Measurements from ENCODE around the gene PRKCE.

The PRKCE gene

DNA sequence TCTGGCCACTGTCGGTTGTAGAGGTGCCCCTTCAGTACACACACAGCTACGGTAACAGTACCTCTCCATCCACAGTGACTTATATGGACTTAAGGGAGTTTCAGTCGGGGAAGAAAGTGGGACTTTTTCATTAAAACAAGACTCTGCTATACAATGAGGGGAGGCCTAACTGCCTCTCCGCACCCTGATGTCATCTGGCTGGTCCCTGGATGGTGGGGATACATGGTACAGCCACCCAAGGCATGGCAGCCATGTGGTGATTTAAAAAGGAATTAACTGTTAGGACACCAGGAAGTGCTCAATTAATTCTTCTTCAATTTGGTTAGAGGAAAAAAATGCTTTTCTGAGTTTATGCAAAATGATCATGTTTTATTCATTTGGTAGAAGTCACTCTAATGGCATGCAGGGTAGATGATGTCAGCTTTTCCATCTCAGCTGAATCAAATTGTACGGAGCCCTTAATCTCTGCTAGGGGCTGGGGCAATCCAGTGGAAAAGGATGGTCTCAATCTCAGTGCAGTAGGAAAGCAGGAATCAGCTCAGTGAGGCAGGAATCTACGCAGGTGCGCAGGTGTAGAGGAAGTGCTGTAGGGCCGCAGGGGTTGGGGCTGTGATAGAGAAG, 243.9 kb downstream of the PRKCE start:
- Histone ChIP-seq H3K9ac (ENCODE audit: low read length) (no peak overlapping the region), H3K36me3 (ENCODE audit: insufficient read depth, low read length) (no peaks in the 10 kb centered on the region), H3K27me3 (ENCODE audit: control insufficient read depth in 1 of 2, insufficient read depth in 2 of 2, low read length in 2 of 2) (no peaks in the 10 kb centered on the region), H3K4me3 (ENCODE audit: low read depth in 1 of 2, low read length in 2 of 2) (no peak overlapping the region), H3K27ac (ENCODE audit: low read depth, low read length) (no peak overlapping the region), H3K4me1 (ENCODE audit: insufficient read depth, low read length) (peaks cover 35% of the 10 kb centered on the region), H3K9me3 (ENCODE audit: low read length) (no peaks in the 10 kb centered on the region)

GRCh38 chr2:45896311-45896710, 244.8 kb downstream of the PRKCE start:
- Histone ChIP-seq H3K4me1 (ENCODE audit: insufficient read depth, low read length) (peaks cover 30% of the 10 kb centered on the region), H3K27ac (ENCODE audit: low read depth, low read length) (no peak overlapping the region), H3K27me3 (ENCODE audit: control insufficient read depth in 1 of 2, insufficient read depth in 2 of 2, low read length in 2 of 2) (no peaks in the 10 kb centered on the region), H3K9ac (ENCODE audit: low read length) (no peak overlapping the region), H3K4me3 (ENCODE audit: low read depth in 1 of 2, low read length in 2 of 2) (no peak overlapping the region), H3K9me3 (ENCODE audit: low read length) (no peaks in the 10 kb centered on the region), H3K36me3 (ENCODE audit: insufficient read depth, low read length) (no peaks in the 10 kb centered on the region)

DNA sequence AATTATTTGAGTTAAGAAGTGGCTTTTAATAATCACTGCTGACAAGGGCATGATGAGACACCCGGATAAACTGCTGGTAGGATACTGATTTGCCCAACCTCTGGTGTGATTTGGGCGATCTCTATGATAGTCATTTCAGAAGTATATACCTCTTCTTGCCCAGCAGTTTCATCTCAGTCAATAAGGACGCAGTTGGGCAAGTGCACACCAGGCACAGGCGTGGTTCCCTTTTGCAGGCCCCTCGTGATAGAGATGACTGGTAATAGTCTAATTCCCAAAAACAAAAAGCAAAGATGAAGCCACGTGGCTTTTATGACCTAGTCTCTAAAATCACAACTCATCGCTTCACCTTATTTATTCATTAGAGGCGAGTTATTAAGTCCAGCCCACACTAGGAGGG, 246.4 kb downstream of the PRKCE start:
- Histone ChIP-seq H3K27ac (ENCODE audit: low read depth, low read length) (no peak overlapping the region), H3K9ac (ENCODE audit: low read length) (no peak overlapping the region), H3K27me3 (ENCODE audit: control insufficient read depth in 1 of 2, insufficient read depth in 2 of 2, low read length in 2 of 2) (no peaks in the 10 kb centered on the region), H3K36me3 (ENCODE audit: insufficient read depth, low read length) (no peaks in the 10 kb centered on the region), H3K4me3 (ENCODE audit: low read depth in 1 of 2, low read length in 2 of 2) (no peak overlapping the region), H3K4me1 (ENCODE audit: insufficient read depth, low read length) (peaks cover 21% of the 10 kb centered on the region), H3K9me3 (ENCODE audit: low read length) (no peaks in the 10 kb centered on the region)

- Histone ChIP-seq H3K27me3 (ENCODE audit: control insufficient read depth in 1 of 2, insufficient read depth in 2 of 2, low read length in 2 of 2) (no peaks in the 10 kb centered on the region), H3K9me3 (ENCODE audit: low read length) (no peaks in the 10 kb centered on the region), H3K4me3 (ENCODE audit: low read depth in 1 of 2, low read length in 2 of 2) (no peak overlapping the region), H3K36me3 (ENCODE audit: insufficient read depth, low read length) (no peaks in the 10 kb centered on the region), H3K27ac (ENCODE audit: low read depth, low read length) (no peak overlapping the region), H3K4me1 (ENCODE audit: insufficient read depth, low read length) (peaks cover 18% of the 10 kb centered on the region), H3K9ac (ENCODE audit: low read length) (no peak overlapping the region)
Observed at GRCh38 chr2:45898819-45899218, 247.3 kb downstream of the PRKCE start.

GRCh38 chr2:45899926-45900325, 248.5 kb downstream of the PRKCE start:
- Histone ChIP-seq H3K36me3 (ENCODE audit: insufficient read depth, low read length) (no peaks in the 10 kb centered on the region), H3K9me3 (ENCODE audit: low read length) (no peaks in the 10 kb centered on the region), H3K9ac (ENCODE audit: low read length) (no peak overlapping the region), H3K4me1 (ENCODE audit: insufficient read depth, low read length) (peaks cover 28% of the 10 kb centered on the region), H3K27ac (ENCODE audit: low read depth, low read length) (no peak overlapping the region), H3K27me3 (ENCODE audit: control insufficient read depth in 1 of 2, insufficient read depth in 2 of 2, low read length in 2 of 2) (no peaks in the 10 kb centered on the region), H3K4me3 (ENCODE audit: low read depth in 1 of 2, low read length in 2 of 2) (no peak overlapping the region)

GRCh38 chr2:45901468-45902032, 250.1 kb downstream of the PRKCE start:
- H3K4me3 ChIP-seq (ENCODE audit: low read depth in 1 of 2, low read length in 2 of 2) = no peak overlapping the region
- H3K27me3 ChIP-seq (ENCODE audit: control insufficient read depth in 1 of 2, insufficient read depth in 2 of 2, low read length in 2 of 2) = no peaks in the 10 kb centered on the region
- H3K9ac ChIP-seq (ENCODE audit: low read length) = no peak overlapping the region
- peaks cover 25% of the 10 kb centered on the region for H3K4me1 ChIP-seq (ENCODE audit: insufficient read depth, low read length)
- no peaks in the 10 kb centered on the region for H3K9me3 ChIP-seq (ENCODE audit: low read length)
- no peak overlapping the region for H3K27ac ChIP-seq (ENCODE audit: low read depth, low read length)
- no peaks in the 10 kb centered on the region for H3K36me3 ChIP-seq (ENCODE audit: insufficient read depth, low read length)

GRCh38 chr2:45902380-45902779, 250.9 kb downstream of the PRKCE start:
- Histone ChIP-seq H3K4me3 (ENCODE audit: low read depth in 1 of 2, low read length in 2 of 2) (no peak overlapping the region), H3K9ac (ENCODE audit: low read length) (no peak overlapping the region), H3K36me3 (ENCODE audit: insufficient read depth, low read length) (no peaks in the 10 kb centered on the region), H3K4me1 (ENCODE audit: insufficient read depth, low read length) (peaks cover 25% of the 10 kb centered on the region), H3K9me3 (ENCODE audit: low read length) (no peaks in the 10 kb centered on the region), H3K27ac (ENCODE audit: low read depth, low read length) (no peak overlapping the region), H3K27me3 (ENCODE audit: control insufficient read depth in 1 of 2, insufficient read depth in 2 of 2, low read length in 2 of 2) (no peaks in the 10 kb centered on the region)

GRCh38 chr2:45902781-45903375, 251.4 kb downstream of the PRKCE start:
- peaks cover 25% of the 10 kb centered on the region for H3K4me1 ChIP-seq (ENCODE audit: insufficient read depth, low read length)
- H3K27ac ChIP-seq (ENCODE audit: low read depth, low read length) = no peak overlapping the region
- no peak overlapping the region for H3K4me3 ChIP-seq (ENCODE audit: low read depth in 1 of 2, low read length in 2 of 2)
- H3K27me3 ChIP-seq (ENCODE audit: control insufficient read depth in 1 of 2, insufficient read depth in 2 of 2, low read length in 2 of 2) = no peaks in the 10 kb centered on the region
- H3K36me3 ChIP-seq (ENCODE audit: insufficient read depth, low read length) = no peaks in the 10 kb centered on the region
- H3K9me3 ChIP-seq (ENCODE audit: low read length) = no peaks in the 10 kb centered on the region
- H3K9ac ChIP-seq (ENCODE audit: low read length) = no peak overlapping the region

DNA sequence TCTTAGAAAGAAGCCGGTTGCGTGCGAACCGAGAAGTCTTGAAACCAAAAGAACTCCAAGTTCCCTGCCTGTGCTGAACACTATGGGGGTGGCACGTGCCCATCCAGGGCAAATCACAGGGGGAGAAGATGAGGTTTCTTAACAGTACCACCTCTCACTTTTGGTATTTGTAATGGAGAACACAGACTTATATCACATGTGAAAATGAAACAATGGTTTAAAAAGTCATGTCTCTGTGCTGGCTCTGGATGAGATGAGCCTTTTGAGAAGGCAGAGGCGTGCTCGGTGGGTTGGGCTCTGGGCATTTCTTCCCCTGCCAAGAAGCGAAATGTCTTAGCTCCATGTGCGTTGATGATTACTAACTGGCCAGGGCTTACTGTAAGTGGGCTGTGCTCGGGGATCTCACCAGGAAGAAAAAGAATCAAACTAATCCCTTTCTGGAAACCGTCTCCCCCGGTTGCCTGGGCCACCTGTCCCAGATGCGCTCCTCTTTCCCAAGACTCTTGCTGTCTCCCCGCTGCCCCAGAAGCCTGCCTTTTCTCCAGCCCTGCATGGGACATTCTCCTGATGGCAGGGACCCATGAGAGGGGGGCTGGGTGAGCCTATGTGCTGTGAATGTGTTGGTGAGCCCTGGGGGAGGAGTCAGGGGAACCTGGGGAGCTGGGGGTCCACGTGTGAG, 252.9 kb downstream of the PRKCE start:
- H3K27ac ChIP-seq (ENCODE audit: low read depth, low read length) = peak overlapping the region; percentile 30
- H3K9ac ChIP-seq (ENCODE audit: low read length) = no peak overlapping the region
- no peaks in the 10 kb centered on the region for H3K9me3 ChIP-seq (ENCODE audit: low read length)
- H3K4me1 ChIP-seq (ENCODE audit: insufficient read depth, low read length) = peaks cover 21% of the 10 kb centered on the region
- no peaks in the 10 kb centered on the region for H3K36me3 ChIP-seq (ENCODE audit: insufficient read depth, low read length)
- H3K27me3 ChIP-seq (ENCODE audit: control insufficient read depth in 1 of 2, insufficient read depth in 2 of 2, low read length in 2 of 2) = no peaks in the 10 kb centered on the region
- no peak overlapping the region for H3K4me3 ChIP-seq (ENCODE audit: low read depth in 1 of 2, low read length in 2 of 2)

GRCh38 chr2:45904946-45905631, 253.6 kb downstream of the PRKCE start:
- Histone ChIP-seq H3K4me1 (ENCODE audit: insufficient read depth, low read length) (peaks cover 21% of the 10 kb centered on the region), H3K36me3 (ENCODE audit: insufficient read depth, low read length) (no peaks in the 10 kb centered on the region), H3K9me3 (ENCODE audit: low read length) (no peaks in the 10 kb centered on the region), H3K27me3 (ENCODE audit: control insufficient read depth in 1 of 2, insufficient read depth in 2 of 2, low read length in 2 of 2) (no peaks in the 10 kb centered on the region), H3K27ac (ENCODE audit: low read depth, low read length) (peak overlapping the region; percentile 30), H3K4me3 (ENCODE audit: low read depth in 1 of 2, low read length in 2 of 2) (no peak overlapping the region), H3K9ac (ENCODE audit: low read length) (no peak overlapping the region)

- peak overlapping the region; percentile 6 for H3K27ac ChIP-seq (ENCODE audit: low read depth, low read length)
- H3K27me3 ChIP-seq (ENCODE audit: control insufficient read depth in 1 of 2, insufficient read depth in 2 of 2, low read length in 2 of 2) = no peaks in the 10 kb centered on the region
- H3K9me3 ChIP-seq (ENCODE audit: low read length) = no peaks in the 10 kb centered on the region
- H3K36me3 ChIP-seq (ENCODE audit: insufficient read depth, low read length) = no peaks in the 10 kb centered on the region
- no peak overlapping the region for H3K4me3 ChIP-seq (ENCODE audit: low read depth in 1 of 2, low read length in 2 of 2)
- H3K4me1 ChIP-seq (ENCODE audit: insufficient read depth, low read length) = peaks cover 21% of the 10 kb centered on the region
- no peak overlapping the region for H3K9ac ChIP-seq (ENCODE audit: low read length)
Observed at GRCh38 chr2:45905632-45905958, 254.1 kb downstream of the PRKCE start.

Measured in muscle layer of colon (tissue), 2 donors.